IMR-90 (cell line): ENCODE data around the gene CCDC148. TPM values are rescaled to one million over a fixed set of nuclear protein-coding genes. Genes with fewer than 3 reads are reported as not detected.

Experiments
- ATAC-seq: fragments of 200-7000 bp; cut with Tn5 transposase; 2 replicates; pipeline ENCODE4 v1.9.1; 2020; ENCODE audit warnings: low read depth, mild to moderate bottlenecking, moderate library complexity
- BruUV-seq: library from RNA; stranded (reverse); fragments of 400-500 nt; replicated peaks from 2 replicates; lab custom pipeline; 2021; lab: Mats Ljungman, UMichigan
- CTCF ChIA-PET: fragments of 300-600 bp; formaldehyde crosslinking; extraction: SDS; loops from one replicate; lab custom pipeline; 2021; ENCODE audit warnings: antibody characterized with exemption; lab: Yijun Ruan, JAX
- POLR2A ChIA-PET: fragments of 300-600 bp; sonication (Branson Sonifier 250); formaldehyde crosslinking; loops from one replicate; lab custom pipeline; 2022; ENCODE audit warnings: antibody characterized with exemption; ENCODE audit not compliant: unreplicated experiment; lab: Charles Lee
- DNase-seq: peaks from one replicate; pipeline ENCODE4 v3.0.0; 2013
- H2AFZ ChIP-seq: replicated peaks from 2 replicates; pipeline ENCODE3; 2013; ENCODE audit warnings: low read length, mild to moderate bottlenecking; ENCODE audit not compliant: poor library complexity
- H2AK5ac ChIP-seq: 2 replicates; pipeline ENCODE4 v1.6.1; 2013; ENCODE audit warnings: low read depth, low read length, inconsistent platforms
- H2AK9ac ChIP-seq: replicated peaks from 2 replicates; pipeline ENCODE3; 2013; ENCODE audit warnings: mild to moderate bottlenecking, low read depth, low read length, moderate library complexity; ENCODE audit not compliant: poor library complexity
- H2BK120ac ChIP-seq: 2 replicates; pipeline ENCODE4 v1.6.1; 2013; ENCODE audit warnings: low read depth, low read length, inconsistent platforms
- H2BK15ac ChIP-seq: 3 replicates; pipeline ENCODE4 v1.6.1; 2013; ENCODE audit warnings: low read depth, low read length, inconsistent platforms
- H2BK20ac ChIP-seq: 2 replicates; pipeline ENCODE4 v1.6.1; 2013; ENCODE audit warnings: low read depth, mild to moderate bottlenecking, inconsistent platforms, low read length, moderate library complexity
- H2BK5ac ChIP-seq: 2 replicates; pipeline ENCODE4 v1.6.1; 2013; ENCODE audit warnings: mild to moderate bottlenecking, low read depth, low read length, inconsistent platforms; ENCODE audit not compliant: poor library complexity, severe bottlenecking
- H3K14ac ChIP-seq: replicated peaks from 2 replicates; pipeline ENCODE4 v1.6.1; 2013; ENCODE audit warnings: low read depth, low read length, inconsistent platforms
- H3K18ac ChIP-seq: 2 replicates; pipeline ENCODE4 v1.6.1; 2013; ENCODE audit warnings: low read depth, low read length, control low read depth
- H3K23ac ChIP-seq: 2 replicates; pipeline ENCODE4 v1.6.1; 2013; ENCODE audit warnings: low read depth, low read length, inconsistent platforms
- H3K27ac ChIP-seq: 2 replicates; pipeline ENCODE4 v1.5.1; 2013; ENCODE audit warnings: mild to moderate bottlenecking, control low read depth, low read length; ENCODE audit not compliant: insufficient read depth
- H3K27me3 ChIP-seq: 2 replicates; pipeline ENCODE4 v1.6.1; 2013; ENCODE audit warnings: low read length; ENCODE audit not compliant: control insufficient read depth, insufficient read depth
- H3K36me3 ChIP-seq: 2 replicates; pipeline ENCODE4 v1.6.1; 2013; ENCODE audit warnings: low read length, mixed read lengths; ENCODE audit not compliant: control insufficient read depth, insufficient read depth
- H3K4ac ChIP-seq: 2 replicates; pipeline ENCODE4 v1.6.1; 2013; ENCODE audit warnings: low read depth, low read length, inconsistent platforms
- H3K4me1 ChIP-seq: 2 replicates; pipeline ENCODE4 v1.6.1; 2013; ENCODE audit warnings: low read length, mixed read lengths; ENCODE audit not compliant: control insufficient read depth, insufficient read depth
- H3K4me2 ChIP-seq: 2 replicates; pipeline ENCODE4 v1.6.1; 2013; ENCODE audit warnings: low read depth, mild to moderate bottlenecking, control low read depth, low read length, moderate library complexity
- H3K4me3 ChIP-seq: 2 replicates; pipeline ENCODE4 v1.5.1; 2013; ENCODE audit warnings: low read depth, mild to moderate bottlenecking, control low read depth, low read length, moderate library complexity; ENCODE audit not compliant: insufficient read depth
- H3K56ac ChIP-seq: 2 replicates; pipeline ENCODE4 v1.6.1; 2013; ENCODE audit warnings: low read length, inconsistent platforms; ENCODE audit not compliant: insufficient read depth; ENCODE audit errors: extremely low read depth
- H3K79me1 ChIP-seq, 2 experiments: 2 replicates each; pipeline ENCODE4 v1.6.1; 2013; ENCODE audit warnings: low read length in 2 of 2, inconsistent platforms in 1 of 2, low read depth in 1 of 2
- H3K9ac ChIP-seq: 2 replicates; pipeline ENCODE4 v1.6.1; 2013; ENCODE audit warnings: low read depth, low read length, control low read depth
- H3K9me1 ChIP-seq: 2 replicates; pipeline ENCODE4 v1.6.1; 2013; ENCODE audit warnings: low read length, inconsistent platforms; ENCODE audit not compliant: insufficient read depth
- H3K9me3 ChIP-seq: 2 replicates; pipeline ENCODE4 v1.6.1; 2013; ENCODE audit warnings: low read length; ENCODE audit not compliant: control insufficient read depth, insufficient read depth
- H4K20me1 ChIP-seq: 2 replicates; pipeline ENCODE4 v1.6.1; 2013; ENCODE audit warnings: low read length, inconsistent platforms; ENCODE audit not compliant: insufficient read depth
- H4K5ac ChIP-seq: 2 replicates; pipeline ENCODE4 v1.6.1; 2013; ENCODE audit warnings: mild to moderate bottlenecking, low read depth, low read length, control low read depth
- H4K8ac ChIP-seq, 2 experiments: 2 replicates each; pipeline ENCODE4 v1.6.1; 2013; ENCODE audit warnings: low read depth in 2 of 2, low read length in 2 of 2, control low read depth in 1 of 2, inconsistent platforms in 1 of 2
- H4K91ac ChIP-seq: 2 replicates; pipeline ENCODE4 v1.6.1; 2013; ENCODE audit warnings: low read depth, low read length, inconsistent platforms; ENCODE audit not compliant: insufficient read depth
- BHLHE40 ChIP-seq: fragments of 150-350 bp; IDR thresholded peaks from 2 replicates; pipeline ENCODE4 v1.6.1; 2016; ENCODE audit warnings: mild to moderate bottlenecking, low read depth, low read length
- CEBPB ChIP-seq: IDR thresholded peaks from 2 replicates; pipeline ENCODE4 v1.6.1; 2012; ENCODE audit warnings: low read depth, low read length, improper control_type of control experiment
- CTCF ChIP-seq: conservative IDR thresholded peaks from 2 replicates; pipeline ENCODE4 v1.5.1; 2012; ENCODE audit warnings: mild to moderate bottlenecking, low read depth, low read length, improper control_type of control experiment
- ELK1 ChIP-seq: fragments of 150-350 bp; IDR thresholded peaks from 2 replicates; pipeline ENCODE4 v1.6.1; 2016; ENCODE audit warnings: low read depth, mild to moderate bottlenecking, low read length, moderate library complexity, borderline replicate concordance
- MAFK ChIP-seq: IDR thresholded peaks from 2 replicates; pipeline ENCODE4 v1.6.1; 2012; ENCODE audit warnings: low read depth, low read length, improper control_type of control experiment
- MAZ ChIP-seq: IDR thresholded peaks from 2 replicates; pipeline ENCODE4 v1.6.1; 2012; ENCODE audit warnings: low read depth, mild to moderate bottlenecking, low read length, improper control_type of control experiment, moderate library complexity, borderline replicate concordance
- RAD21 ChIP-seq: IDR thresholded peaks from 2 replicates; pipeline ENCODE4 v1.6.1; 2012; ENCODE audit warnings: low read length, improper control_type of control experiment
- dilution Hi-C: fragments of 300-500 bp; cut with HindIII; formaldehyde crosslinking; loops from one replicate; pipeline ENCODE4 v1.14.3; 2018; ENCODE audit warnings: low sequenced_read_pairs; ENCODE audit not compliant: unreplicated experiment
- in situ Hi-C: fragments of 300-500 bp; cut with MboI; formaldehyde crosslinking; loops from 3 replicates; pipeline ENCODE4 v1.14.3; 2019; ENCODE audit warnings: low sequenced_read_pairs, inconsistent platforms, mixed read lengths
- intact Hi-C: fragments of 100-400 bp; cut with micrococcal nuclease; formaldehyde crosslinking; loops from 2 replicates; pipeline ENCODE4 v1.10.0; 2022
- polyA plus RNA-seq, 3 experiments: library from polyadenylated mRNA; depleted of rRNA; stranded (reverse); fragments of >200 nt; gene quantifications; 2 replicates each; pipeline ENCODE4 v1.2.3, GENCODE V29; 2012; ENCODE audit warnings: low replicate concordance in 1 of 3
- total RNA-seq: library from RNA; depleted of rRNA; stranded (reverse); fragments of >200 nt; gene quantifications from 2 replicates; pipeline ENCODE4 v1.2.3, GENCODE V29; 2012

The CCDC148 gene
- total and polyA plus RNA-seq, 2 of the 4 experiments (the other 2 are of a cell fraction): 0.18 to 0.31 TPM

- Histone ChIP-seq H3K27ac (no peak overlapping the region), H3K9ac (no peak overlapping the region), H3K9me3 (no peaks in the 10 kb centered on the region), H4K5ac (no peak overlapping the region), H2BK5ac (no peak overlapping the region), H2AFZ (no peak overlapping the region), H3K4me1 (peaks cover 4% of the 10 kb centered on the region; the same call in 1 of the 2 replicates), H3K36me3 (no peaks in the 10 kb centered on the region), H2BK15ac (no peak overlapping the region), H3K4ac (no peak overlapping the region), H3K27me3 (no peaks in the 10 kb centered on the region), H2BK120ac (no peak overlapping the region), H3K9me1 (peaks cover 8% of the 10 kb centered on the region; the same call in 1 of the 2 replicates), H3K56ac (no peak overlapping the region), H3K18ac (no peak overlapping the region), H4K8ac (no peak overlapping the region), H4K20me1 (peaks cover 9% of the 10 kb centered on the region; the same call in 1 of the 2 replicates), H3K4me2 (no peak overlapping the region), H4K91ac (no peak overlapping the region), H3K23ac (no peak overlapping the region), H3K14ac (no peak overlapping the region), H2AK5ac (no peak overlapping the region), H3K79me1 (peaks cover 17 to 36% of the 10 kb centered on the region in 2 experiments), H2BK20ac (no peak overlapping the region), H2AK9ac (no peak overlapping the region), H3K4me3 (no peak overlapping the region)
- in situ Hi-C loops (no loop called here), dilution Hi-C loops (no loop called here), intact Hi-C loops (loop anchor here (1.0 kb wide), 1 partner anchor 64 kb away; no protein-coding TSS in a partner anchor)
- POLR2A ChIA-PET: no interaction called here
- TF ChIP-seq MAZ (no peak), RAD21 (no peak), CEBPB (no peak), ELK1 (no peak), CTCF (no peak), MAFK (no peak), BHLHE40 (no peak)
- no peak for ATAC-seq
- peak; percentile 27 for DNase-seq
- CTCF ChIA-PET: no interaction called here
- BruUV-seq: no TSS peak
Observed at GRCh38 chr2:158482594-158482993, 26.0 kb upstream of the CCDC148 start.
